ENCODE results near the gene PRSS33. TPM values are rescaled to one million over a fixed set of nuclear protein-coding genes. Genes with fewer than 3 reads are reported as not detected.

The PRSS33 gene
- total and polyA plus RNA-seq, 9 of the 15 experiments (the other 6 are each of a cell fraction or from before 2014, with no cell fraction given) = not detected

DNA sequence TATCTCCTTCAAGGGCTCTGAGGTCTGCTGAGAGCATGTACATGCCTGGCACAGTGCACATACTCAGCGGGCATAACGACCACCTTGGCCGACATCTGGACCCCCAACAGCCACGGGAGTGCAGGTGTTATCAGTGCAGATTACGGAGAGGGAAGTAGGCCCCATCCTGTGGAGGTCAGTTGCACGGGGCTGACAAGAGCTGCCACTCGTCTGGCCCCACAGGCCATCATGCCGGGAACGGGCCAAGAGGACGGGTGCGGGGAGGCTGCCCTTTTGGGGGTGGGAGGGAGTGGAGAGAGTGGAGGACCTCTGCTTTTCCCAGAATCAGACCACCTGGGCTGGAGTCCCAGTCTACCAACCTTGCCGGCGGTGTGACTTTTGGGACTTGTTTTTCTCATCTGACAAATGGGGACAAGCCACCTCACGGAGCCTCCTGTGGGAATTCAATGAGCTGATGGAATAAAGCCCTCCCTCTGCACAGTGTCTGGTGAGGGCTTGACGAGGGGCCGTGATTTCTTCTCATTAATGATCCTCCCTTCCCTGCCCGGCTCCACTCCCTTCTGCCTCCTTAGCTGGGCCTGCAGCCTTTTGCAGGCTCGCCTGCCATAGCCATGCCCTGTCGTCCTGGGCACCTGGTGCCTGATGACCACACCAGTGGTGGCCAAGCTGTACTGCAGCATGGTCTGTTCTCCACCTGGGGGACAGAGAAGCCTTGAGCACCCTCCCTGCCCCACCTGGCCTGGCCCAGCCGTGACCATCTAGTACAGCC, 4.6 kb downstream of the PRSS33 start (continued):
- no peak for TF ChIP-seq SAFB2 (IDR thresholded peaks at IDR 0.05; ENCODE audit: borderline replicate concordance, low read depth, low read length, severe bottlenecking)
- no peak for TF ChIP-seq ZNF253 (CRISPR knock-in tag; conservative IDR thresholded peaks at IDR 0.05)
- TF ChIP-seq, protein P1, sequence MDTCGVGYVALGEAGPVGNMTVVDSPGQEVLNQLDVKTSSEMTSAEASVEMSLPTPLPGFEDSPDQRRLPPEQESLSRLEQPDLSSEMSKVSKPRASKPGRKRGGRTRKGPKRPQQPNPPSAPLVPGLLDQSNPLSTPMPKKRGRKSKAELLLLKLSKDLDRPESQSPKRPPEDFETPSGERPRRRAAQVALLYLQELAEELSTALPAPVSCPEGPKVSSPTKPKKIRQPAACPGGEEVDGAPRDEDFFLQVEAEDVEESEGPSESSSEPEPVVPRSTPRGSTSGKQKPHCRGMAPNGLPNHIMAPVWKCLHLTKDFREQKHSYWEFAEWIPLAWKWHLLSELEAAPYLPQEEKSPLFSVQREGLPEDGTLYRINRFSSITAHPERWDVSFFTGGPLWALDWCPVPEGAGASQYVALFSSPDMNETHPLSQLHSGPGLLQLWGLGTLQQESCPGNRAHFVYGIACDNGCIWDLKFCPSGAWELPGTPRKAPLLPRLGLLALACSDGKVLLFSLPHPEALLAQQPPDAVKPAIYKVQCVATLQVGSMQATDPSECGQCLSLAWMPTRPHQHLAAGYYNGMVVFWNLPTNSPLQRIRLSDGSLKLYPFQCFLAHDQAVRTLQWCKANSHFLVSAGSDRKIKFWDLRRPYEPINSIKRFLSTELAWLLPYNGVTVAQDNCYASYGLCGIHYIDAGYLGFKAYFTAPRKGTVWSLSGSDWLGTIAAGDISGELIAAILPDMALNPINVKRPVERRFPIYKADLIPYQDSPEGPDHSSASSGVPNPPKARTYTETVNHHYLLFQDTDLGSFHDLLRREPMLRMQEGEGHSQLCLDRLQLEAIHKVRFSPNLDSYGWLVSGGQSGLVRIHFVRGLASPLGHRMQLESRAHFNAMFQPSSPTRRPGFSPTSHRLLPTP (IDR thresholded peaks at IDR 0.05; ENCODE audit: borderline replicate concordance, extremely low read depth, insufficient read length) = no peak
- TF ChIP-seq PRPF4 (IDR thresholded peaks at IDR 0.05; ENCODE audit: insufficient read depth, low read depth, low read length, poor library complexity, severe bottlenecking) = no peak
- TF ChIP-seq MBD2 (IDR thresholded peaks at IDR 0.05; ENCODE audit: borderline replicate concordance, low read depth) = no peak
- TF ChIP-seq RBM25 (IDR thresholded peaks at IDR 0.05; ENCODE audit: low read depth, low read length, severe bottlenecking) = peak; percentile 51
- TF ChIP-seq DIDO1 (tag; IDR thresholded peaks at IDR 0.05; ENCODE audit: low read depth) = no peak
- no peak for TF ChIP-seq PML (IDR thresholded peaks at IDR 0.05; ENCODE audit: low read length)

Data from K562 (cell line).